Stimulated activated CD8-positive, alpha-beta memory T cell treated with anti-CD3 and anti-CD28 coated beads, Interleukin-2, amount 100 ng/mL, for 1 hour (primary cell): ENCODE results near the gene MRPS6.
A peak's percentile ranks its signal among the peaks of the same experiment; 100 is the strongest.

ENCODE experiments used
- DNase-seq, 2 donors: peaks; one replicate each; pipeline ENCODE4 v3.0.0-alpha.2; 2020; ENCODE audit warnings: low read depth in 2 of 2

Gene MRPS6

DNA sequence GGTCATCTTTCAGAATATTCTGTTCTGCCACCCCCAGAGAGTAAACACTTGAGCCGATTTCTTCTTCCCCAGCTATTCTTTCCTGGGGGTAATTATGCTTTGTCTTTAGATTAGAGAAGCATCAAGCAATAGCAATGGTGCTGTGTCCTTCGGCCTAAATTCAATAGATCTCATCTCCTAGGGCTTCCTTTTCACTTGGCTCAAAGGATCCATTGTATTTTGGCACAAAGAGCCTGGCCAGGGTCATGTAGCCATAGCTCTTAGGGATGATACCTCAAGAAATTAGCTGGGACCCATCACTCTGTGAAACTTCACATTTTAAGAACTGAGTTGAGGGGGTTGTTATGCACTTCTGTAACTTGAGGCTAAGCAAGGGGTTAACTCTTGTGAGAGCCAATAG, 27.0 kb downstream of the MRPS6 start:
- no peak for DNase-seq

- no peak for DNase-seq
Measured at GRCh38 chr21:34100790-34101189, 27.4 kb downstream of the MRPS6 start.

- no peak for DNase-seq
Measured at GRCh38 chr21:34105947-34106541, 32.7 kb downstream of the MRPS6 start.

DNA sequence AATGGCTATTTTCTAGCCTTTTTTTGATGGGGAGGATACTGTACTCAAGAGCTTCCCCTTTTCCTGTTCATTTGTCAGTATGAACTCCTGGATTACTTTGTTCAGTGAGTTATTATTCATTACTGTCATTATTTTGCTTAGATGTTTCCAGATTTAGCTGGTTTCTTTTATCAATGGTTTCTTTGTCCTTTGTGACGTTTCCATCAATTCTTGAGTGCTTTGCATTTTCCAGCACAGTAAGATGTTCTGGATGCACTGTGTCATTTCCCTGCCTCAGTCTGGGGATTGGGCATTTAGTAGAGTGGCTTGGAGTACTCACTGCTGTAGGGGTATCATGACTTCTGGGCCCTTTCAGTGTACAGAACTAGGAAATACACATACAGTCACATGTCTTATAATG, 34.2 kb downstream of the MRPS6 start:
- no peak for DNase-seq

DNA sequence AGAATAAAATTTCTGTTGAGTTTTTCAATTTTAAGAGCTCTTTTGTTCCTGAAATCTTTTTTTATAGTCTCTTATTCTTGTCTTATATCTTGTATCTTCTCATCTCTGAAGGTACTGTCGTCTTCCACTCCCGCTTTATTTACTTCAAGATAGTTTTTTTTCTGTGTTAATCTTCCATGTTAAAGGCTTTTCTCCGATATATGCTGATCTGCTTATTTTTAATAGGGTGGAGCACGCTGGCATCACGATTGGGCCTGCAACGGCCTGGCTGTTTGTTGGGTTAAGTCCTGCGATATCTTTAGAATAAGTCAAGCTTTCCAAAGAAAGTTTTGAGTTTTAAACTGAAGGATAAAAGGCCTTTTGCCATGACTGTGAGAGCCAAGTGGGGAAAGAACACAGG, 35.7 kb downstream of the MRPS6 start:
- DNase-seq = no peak

GRCh38 chr21:34110594-34111202, 37.3 kb downstream of the MRPS6 start:
- DNase-seq = no peak

GRCh38 chr21:34112316-34113033, 39.1 kb downstream of the MRPS6 start:
- no peak for DNase-seq

GRCh38 chr21:34113842-34114241, 40.5 kb downstream of the MRPS6 start:
- no peak for DNase-seq

DNA sequence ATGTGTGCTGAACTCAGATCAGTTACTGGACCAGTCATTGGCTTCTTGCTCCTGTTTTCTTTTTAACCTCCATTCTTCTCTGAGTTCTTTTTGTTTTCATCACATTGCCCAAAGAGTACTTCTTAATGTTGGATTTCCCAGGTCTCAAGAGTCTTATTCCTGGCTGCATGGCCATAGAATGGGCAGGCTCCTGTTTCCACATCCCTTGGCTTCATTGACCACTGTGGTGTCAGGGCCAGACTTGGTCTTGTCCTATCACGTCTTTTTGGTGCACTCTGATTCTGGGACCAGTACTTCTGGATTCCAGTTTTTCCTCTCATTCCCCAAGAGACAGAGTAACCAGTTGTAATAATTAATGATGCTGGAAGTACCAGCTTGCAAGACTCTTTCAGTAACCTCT, 41.8 kb downstream of the MRPS6 start:
- no peak for DNase-seq

- DNase-seq = no peak
Measured at GRCh38 chr21:34116569-34116968, 43.2 kb downstream of the MRPS6 start.

DNA sequence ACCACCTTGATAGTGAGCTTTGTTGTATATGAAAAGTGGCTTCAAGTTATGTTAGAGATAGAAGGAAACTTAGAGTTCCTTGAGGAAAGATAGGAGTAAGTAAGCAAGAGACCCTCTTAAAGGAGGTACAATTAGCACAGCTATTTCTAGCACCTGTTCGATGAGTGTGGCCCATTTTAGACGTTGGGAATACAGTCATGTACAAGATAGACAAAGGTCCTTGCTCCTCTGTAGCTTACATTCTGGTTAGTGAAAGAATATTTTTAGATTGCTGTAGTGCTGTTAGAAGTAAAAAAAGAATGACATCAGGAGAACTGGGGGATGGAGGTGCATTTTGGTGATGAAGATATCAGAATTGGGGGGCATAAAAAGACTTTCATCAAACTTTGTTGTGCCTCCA, 47.5 kb downstream of the MRPS6 start:
- DNase-seq = no peak

DNA sequence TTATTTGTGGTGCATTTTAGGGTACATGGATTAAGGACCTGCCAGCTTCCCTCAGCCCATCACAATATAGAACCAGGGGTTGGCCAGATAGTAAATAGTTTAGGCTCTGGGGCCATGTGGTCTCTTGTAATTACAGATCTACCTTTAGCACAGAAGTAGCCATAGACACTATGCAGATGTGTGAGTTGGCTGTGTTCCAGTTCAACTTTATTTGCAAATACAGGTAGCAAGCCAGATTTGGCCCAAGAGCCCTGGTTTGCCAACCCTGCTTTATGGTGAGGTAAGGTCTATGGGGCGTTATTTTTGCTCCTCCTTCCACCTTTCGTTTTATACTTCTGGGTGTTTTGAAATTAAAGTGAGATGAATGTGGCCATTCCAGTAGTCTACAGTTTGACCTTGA, 48.7 kb downstream of the MRPS6 start:
- DNase-seq = no peak

- no peak for DNase-seq
Measured at GRCh38 chr21:34123609-34124008, 50.2 kb downstream of the MRPS6 start.

DNA sequence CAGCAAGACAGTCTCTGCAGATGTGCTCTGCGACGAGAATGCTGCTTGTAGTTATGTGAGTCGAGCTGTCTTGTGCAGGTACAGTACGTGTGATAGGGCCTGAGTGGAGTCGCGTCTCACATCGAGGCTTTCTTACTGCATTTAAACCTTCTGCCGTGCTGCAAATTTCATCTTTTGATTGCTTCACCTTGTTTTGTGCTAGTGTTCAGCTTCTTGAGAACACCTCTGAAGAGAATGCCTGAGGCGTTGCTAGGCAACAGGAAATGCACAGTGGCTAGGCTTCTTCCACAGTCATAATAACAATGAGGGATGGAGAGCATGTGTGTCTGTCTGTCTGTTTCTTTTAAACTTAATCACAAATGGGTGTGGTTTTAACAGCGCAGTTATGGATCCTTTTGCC, 52.9 kb downstream of the MRPS6 start:
- DNase-seq = no peak

DNA sequence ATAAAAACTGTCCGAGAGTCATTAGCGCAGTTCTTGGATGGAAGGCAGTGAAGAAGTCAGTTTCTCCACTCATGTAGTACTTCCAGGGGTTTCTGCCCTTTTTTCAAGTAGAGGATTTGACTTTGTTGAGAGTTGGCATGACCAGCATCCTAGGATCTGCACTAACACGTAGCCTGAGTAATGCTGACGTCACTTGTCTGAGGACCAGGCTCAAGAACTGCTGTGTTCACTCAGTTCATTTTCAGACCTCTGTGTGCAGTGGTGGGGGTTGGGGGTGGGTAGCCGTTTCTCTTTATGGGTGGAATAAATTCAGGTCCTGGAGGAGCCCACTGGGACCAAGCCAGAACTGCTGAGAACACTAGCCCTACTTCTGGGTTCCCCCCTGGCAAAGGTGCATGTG, 53.3 kb downstream of the MRPS6 start:
- DNase-seq = no peak

DNA sequence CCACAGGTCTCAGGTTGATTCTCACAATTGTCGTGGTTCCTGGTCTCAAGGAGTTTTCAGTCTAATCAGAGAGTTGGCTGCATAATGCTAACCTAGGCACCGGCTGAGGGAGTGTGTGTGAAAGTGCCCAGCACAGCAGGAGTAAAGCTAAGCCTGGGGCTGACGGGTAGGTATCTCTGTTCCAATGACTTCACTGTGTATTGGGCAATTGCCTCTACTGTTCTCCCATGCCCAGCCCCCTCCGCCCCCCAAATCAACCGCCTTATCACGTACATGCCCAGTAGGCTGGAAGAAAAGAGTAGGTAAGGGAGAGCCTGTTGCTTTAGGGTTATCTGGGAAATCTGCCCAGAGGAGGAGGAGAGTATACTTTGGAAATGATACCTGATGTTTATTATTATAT, 54.7 kb downstream of the MRPS6 start:
- DNase-seq = no peak

GRCh38 chr21:34128674-34129038, 55.3 kb downstream of the MRPS6 start:
- no peak for DNase-seq

DNA sequence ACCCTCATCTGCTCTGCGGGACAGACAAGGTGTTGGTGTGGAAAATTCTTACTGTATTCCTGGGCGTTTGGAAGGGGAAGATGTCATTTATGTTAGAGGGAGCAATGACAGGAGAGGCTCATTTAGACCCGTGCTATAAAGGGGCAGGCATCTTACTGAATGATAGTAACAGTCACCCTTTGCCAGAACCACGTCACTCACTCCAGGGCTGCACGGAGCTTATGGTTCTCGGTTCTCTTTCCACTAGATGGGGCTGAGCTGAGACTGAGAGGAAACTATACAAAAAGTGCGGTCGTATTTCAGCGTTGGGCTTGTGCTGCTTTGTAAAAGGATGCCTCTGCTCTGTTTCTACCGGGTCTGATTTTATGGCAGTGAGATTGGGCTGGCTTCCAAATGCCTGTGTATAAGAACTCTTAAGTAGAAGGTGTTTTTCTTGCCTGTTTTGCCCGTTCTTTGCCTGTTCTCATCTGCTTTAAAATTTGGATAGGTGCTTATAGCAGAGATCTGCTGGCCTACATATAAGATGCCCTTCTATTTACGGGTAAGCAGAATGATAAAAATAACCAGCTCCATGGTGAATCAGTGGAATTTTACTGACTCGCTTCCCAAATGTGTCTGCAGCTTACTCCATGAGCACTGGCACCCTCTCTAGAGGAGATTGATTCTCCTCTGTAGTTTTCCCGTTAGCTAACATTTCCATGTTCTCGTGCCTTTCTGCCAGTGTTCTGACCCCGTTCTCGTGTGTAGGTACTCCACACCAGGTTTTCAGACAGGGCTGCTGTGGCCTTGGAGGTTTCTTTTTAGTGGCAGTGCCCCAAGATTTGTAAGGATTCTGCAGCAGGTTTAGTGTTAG, 55.9 kb downstream of the MRPS6 start:
- DNase-seq = peak; percentile 6 to 26

DNA sequence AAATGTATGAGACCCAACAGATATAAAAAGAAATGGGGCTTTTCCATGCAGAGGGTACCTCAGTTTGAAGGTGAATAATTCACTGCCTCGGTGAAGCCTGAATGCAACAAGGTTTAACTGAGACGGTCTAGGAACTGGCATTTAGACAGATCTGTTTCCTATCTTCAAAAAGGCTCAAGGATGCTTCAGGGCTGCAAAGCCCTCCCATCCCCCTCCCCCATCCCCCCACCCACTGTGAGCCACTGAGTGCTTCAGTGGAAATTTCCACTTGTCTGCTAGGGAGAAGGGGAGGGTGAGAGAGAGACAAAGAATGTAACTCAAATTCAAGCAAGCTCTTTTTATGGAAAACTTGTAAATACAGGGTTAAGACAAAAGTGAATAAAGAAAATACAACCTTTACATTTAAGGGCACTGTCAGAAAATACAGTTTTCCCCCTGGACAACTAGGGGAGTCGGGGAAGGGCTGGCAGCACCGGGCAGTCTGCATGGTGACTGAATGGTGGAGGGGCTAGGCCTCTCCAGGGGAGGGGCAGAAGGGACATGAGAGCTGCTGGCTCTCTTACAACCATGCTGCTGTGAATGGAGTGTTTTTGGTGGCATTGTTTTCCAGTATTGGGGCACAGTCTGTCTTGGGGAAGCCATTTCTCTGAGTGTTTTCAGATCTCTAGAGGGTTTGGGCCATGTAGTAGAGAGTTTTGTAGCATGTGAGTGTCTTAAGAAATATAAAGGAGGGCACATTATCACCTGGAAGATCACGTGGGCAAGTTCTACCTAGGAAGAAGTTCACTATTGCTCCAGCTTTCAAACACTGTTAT, 56.7 kb downstream of the MRPS6 start:
- DNase-seq = no peak

DNA sequence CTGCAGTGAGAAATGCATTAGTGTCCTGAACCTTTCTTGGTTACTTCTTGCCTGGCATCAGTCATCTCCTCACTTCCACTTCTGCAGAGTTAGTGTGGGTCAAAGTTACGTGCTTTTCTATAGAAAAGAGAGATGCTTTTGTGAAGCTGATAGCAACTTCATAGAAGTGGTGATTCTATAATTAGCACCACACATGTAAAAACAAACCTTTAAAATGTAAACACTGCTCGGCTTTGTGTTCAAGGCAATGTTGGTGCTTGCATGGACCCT, 57.3 kb downstream of the MRPS6 start:
- no peak for DNase-seq

DNA sequence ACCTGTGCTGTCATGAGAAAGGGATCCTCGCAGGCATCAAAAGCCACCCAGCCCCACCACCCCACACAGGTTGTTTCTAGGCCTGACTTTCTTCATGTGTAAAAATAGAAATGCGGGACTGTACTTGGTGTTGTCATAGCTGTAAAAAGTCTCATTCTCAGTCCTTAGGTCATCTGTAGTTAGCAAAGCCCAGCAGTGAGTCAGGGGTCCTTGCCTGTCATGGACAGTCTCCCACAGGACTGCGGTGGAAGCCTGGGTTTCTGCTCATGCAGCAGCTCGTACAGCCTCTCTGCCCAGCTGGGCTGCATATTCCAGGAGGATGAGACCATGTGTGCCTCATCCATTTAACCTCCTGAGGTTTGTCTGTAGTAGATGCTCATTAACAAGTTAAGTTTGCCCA, 58.2 kb downstream of the MRPS6 start:
- no peak for DNase-seq

DNA sequence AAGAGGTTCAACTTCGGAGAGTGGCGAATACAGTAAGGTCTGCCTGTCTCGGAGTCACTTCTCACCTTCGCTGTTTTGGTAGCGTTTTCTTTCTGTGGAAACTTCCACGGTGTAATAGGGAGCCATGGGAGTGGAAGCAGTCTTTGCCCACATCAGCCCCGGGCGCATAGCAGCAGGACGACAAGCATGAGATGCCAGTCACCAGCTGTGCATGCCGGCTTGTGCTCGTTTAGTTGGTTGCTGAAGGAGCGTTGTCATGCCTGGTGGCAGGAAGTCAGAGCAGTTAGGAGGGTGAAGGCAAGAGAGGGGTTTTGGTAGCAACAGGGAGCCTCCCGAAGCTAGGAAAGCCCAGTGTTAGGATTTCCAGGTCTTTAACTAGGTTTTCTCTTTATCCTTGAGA, 58.8 kb downstream of the MRPS6 start:
- DNase-seq = no peak
